HFFc6 (cell line): ENCODE measurements around the gene TANK. TPM values are rescaled to one million over a fixed set of nuclear protein-coding genes. Genes with fewer than 3 reads are reported as not detected.
"Not testable (repeated sequence)": the region's sequence is repeated elsewhere in the genome, so short reads cannot be mapped to it uniquely, and the experiment has no call there.

ENCODE experiments used
- DNase-seq: peaks from one replicate; pipeline ENCODE4 v3.0.0-alpha.2; 2018
- H3K27ac Mint-ChIP-seq: 2 replicates; pipeline ENCODE4 v1.8.0; 2020; ENCODE audit warnings: mild to moderate bottlenecking, mixed read lengths
- H3K27me3 Mint-ChIP-seq: 2 replicates; pipeline ENCODE4 v1.8.0; 2021; ENCODE audit warnings: mild to moderate bottlenecking, moderate library complexity, mixed read lengths; ENCODE audit not compliant: insufficient read depth
- H3K36me3 Mint-ChIP-seq: 2 replicates; pipeline ENCODE4 v1.8.0; 2021; ENCODE audit warnings: low read depth, mixed read lengths
- H3K4me1 Mint-ChIP-seq: 2 replicates; pipeline ENCODE4 v1.8.0; 2020; ENCODE audit warnings: low read depth, mixed read lengths
- H3K4me3 Mint-ChIP-seq: 2 replicates; pipeline ENCODE4 v1.8.0; 2020; ENCODE audit warnings: mild to moderate bottlenecking, moderate library complexity, mixed read lengths
- H3K9me3 Mint-ChIP-seq: 2 replicates; pipeline ENCODE4 v1.8.0; 2020; ENCODE audit warnings: mild to moderate bottlenecking, mixed read lengths
- total RNA-seq, 6 experiments: library from RNA; stranded (reverse); fragmentation: NEBNext Ultra II Directional; extraction: Animal tissue kit (Norgen Biotek cat#: 25700); gene quantifications; 2 replicates in 1 of 6; 3 replicates in 5 of 6; pipeline ENCODE4 v1.2.3, GENCODE V29; 2021
- TF ChIP-seq, protein P1 (sequence below): fragments of 200-600 bp; sonication (generic); IDR thresholded peaks from 2 replicates; pipeline ENCODE4 v1.5.0; 2021; ENCODE audit warnings: antibody characterized with exemption, mild to moderate bottlenecking

The TANK gene
- total RNA-seq, 6 experiments from 2014 or later: 28.9 to 38.9 (median 36.5) TPM

GRCh38 chr2:161128885-161129284 is 31.3 kb upstream of the TANK start:
- H3K4me1 Mint-ChIP-seq: peaks cover 18% of the 10 kb centered on the region
- H3K27ac Mint-ChIP-seq: no peak overlapping the region
- no peaks in the 10 kb centered on the region for H3K9me3 Mint-ChIP-seq
- H3K36me3 Mint-ChIP-seq: no peaks in the 10 kb centered on the region
- peaks cover 3% of the 10 kb centered on the region; the same call in 1 of the 2 replicates for H3K27me3 Mint-ChIP-seq
- DNase-seq: no peak
- no peak overlapping the region for H3K4me3 Mint-ChIP-seq
- TF ChIP-seq, protein P1, sequence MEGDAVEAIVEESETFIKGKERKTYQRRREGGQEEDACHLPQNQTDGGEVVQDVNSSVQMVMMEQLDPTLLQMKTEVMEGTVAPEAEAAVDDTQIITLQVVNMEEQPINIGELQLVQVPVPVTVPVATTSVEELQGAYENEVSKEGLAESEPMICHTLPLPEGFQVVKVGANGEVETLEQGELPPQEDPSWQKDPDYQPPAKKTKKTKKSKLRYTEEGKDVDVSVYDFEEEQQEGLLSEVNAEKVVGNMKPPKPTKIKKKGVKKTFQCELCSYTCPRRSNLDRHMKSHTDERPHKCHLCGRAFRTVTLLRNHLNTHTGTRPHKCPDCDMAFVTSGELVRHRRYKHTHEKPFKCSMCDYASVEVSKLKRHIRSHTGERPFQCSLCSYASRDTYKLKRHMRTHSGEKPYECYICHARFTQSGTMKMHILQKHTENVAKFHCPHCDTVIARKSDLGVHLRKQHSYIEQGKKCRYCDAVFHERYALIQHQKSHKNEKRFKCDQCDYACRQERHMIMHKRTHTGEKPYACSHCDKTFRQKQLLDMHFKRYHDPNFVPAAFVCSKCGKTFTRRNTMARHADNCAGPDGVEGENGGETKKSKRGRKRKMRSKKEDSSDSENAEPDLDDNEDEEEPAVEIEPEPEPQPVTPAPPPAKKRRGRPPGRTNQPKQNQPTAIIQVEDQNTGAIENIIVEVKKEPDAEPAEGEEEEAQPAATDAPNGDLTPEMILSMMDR: no peak

DNA sequence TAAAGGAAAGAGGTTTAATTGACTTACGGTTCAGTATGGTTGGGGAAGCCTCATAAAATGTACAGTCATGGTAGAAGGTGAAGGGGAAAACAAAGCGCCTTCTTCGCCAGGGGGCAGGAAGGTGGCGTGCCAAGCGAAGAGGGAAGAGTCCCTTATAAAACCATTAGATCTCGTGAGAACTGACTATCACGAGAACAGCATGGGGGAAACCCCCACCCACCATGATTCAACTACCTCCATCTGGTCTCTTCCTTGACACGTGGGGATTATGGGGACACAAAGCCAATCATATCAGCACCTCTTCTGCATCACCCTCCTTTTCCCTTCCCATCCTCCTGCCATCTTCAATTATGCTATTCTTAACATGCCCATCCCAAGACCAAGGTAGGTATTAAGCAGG is 29.9 kb upstream of the TANK start:
- H3K9me3 Mint-ChIP-seq: no peaks in the 10 kb centered on the region
- no peaks in the 10 kb centered on the region for H3K36me3 Mint-ChIP-seq
- H3K27ac Mint-ChIP-seq: no peak overlapping the region
- TF ChIP-seq, protein P1: no peak
- DNase-seq: no peak
- H3K4me1 Mint-ChIP-seq: peaks cover 15% of the 10 kb centered on the region
- H3K4me3 Mint-ChIP-seq: no peak overlapping the region
- H3K27me3 Mint-ChIP-seq: peaks cover 3% of the 10 kb centered on the region; the same call in 1 of the 2 replicates

- TF ChIP-seq, protein P1: no peak
- peaks cover 3% of the 10 kb centered on the region; the same call in 1 of the 2 replicates for H3K27me3 Mint-ChIP-seq
- no peaks in the 10 kb centered on the region for H3K36me3 Mint-ChIP-seq
- no peak overlapping the region for H3K4me3 Mint-ChIP-seq
- no peak overlapping the region for H3K27ac Mint-ChIP-seq
- no peaks in the 10 kb centered on the region for H3K9me3 Mint-ChIP-seq
- peaks cover 21% of the 10 kb centered on the region for H3K4me1 Mint-ChIP-seq
- no peak for DNase-seq
Observed at GRCh38 chr2:161131074-161131680, 29.1 kb upstream of the TANK start.

- no peak for DNase-seq
- Mint-ChIP-seq H3K27ac (no peak overlapping the region), H3K4me3 (no peak overlapping the region), H3K4me1 (peaks cover 27% of the 10 kb centered on the region), H3K27me3 (peaks cover 3% of the 10 kb centered on the region; the same call in 1 of the 2 replicates), H3K9me3 (no peaks in the 10 kb centered on the region), H3K36me3 (no peaks in the 10 kb centered on the region)
- TF ChIP-seq, protein P1: no peak
Observed at GRCh38 chr2:161131804-161132203, 28.4 kb upstream of the TANK start.

DNA sequence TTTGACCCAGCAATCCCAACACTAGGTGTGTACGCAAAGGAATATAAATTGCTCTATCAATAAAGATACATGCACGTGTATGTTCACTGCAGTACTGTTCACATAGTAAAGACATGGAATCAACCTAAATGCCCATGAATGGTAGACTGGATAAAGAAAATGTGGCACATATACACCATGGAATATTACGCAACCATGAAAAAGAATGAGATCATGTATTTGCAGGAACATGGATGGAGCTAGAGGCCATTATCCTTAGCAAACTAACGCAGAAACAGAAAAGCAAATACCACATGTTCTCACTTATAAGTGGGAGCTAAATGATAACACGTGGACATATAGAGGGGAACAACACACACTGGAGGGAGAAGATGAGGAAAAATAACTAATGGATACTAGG is 27.8 kb upstream of the TANK start:
- H3K4me3 Mint-ChIP-seq, H3K9me3 Mint-ChIP-seq, H3K27me3 Mint-ChIP-seq, DNase-seq, H3K36me3 Mint-ChIP-seq, H3K27ac Mint-ChIP-seq: not testable (repeated sequence)
- peaks cover 28% of the 10 kb centered on the region for H3K4me1 Mint-ChIP-seq

DNA sequence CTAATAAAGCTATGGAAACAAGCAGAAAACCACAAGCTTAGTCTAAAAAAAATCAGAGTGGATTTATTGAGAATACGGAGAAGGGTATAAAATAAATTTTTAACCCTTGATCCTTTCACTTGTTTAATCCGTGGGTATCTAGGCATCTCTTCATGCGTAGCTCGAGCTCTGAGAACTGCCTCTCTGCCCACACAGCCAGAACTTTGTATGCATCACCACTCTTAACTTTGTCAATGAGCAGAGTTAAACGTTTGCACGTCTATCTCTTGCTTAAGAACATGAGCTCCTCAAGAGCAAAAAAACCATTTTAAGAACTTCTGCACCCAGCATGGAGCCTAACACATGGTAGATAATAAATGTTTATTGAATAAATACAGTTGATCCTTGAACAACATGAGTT is 26.9 kb upstream of the TANK start:
- Mint-ChIP-seq H3K36me3 (no peaks in the 10 kb centered on the region), H3K27ac (no peak overlapping the region), H3K27me3 (peaks cover 3% of the 10 kb centered on the region; the same call in 1 of the 2 replicates), H3K4me1 (peaks cover 28% of the 10 kb centered on the region), H3K9me3 (no peaks in the 10 kb centered on the region), H3K4me3 (no peak overlapping the region)
- TF ChIP-seq, protein P1: no peak
- no peak for DNase-seq
